A549 (cell line): Measurements from ENCODE around the gene CR1.

Experiments used
- BHLHE40 ChIP-seq: IDR thresholded peaks from 2 replicates; pipeline ENCODE4 v1.6.1; 2012; ENCODE audit warnings: low read depth, low read length, inconsistent platforms
- CEBPB ChIP-seq, 2 experiments: fragments of >200 bp in 1 of 2; sonication (Bioruptor Twin) in 1 of 2; formaldehyde crosslinking in 1 of 2; IDR thresholded peaks; 2 replicates each; pipeline ENCODE4 v1.6.1; 2012 to 2016
- EP300 ChIP-seq, 2 experiments: fragments of >200 bp; sonication (Bioruptor Twin); formaldehyde crosslinking; IDR thresholded peaks; 2 replicates in 1 of 2; 3 replicates in 1 of 2; pipeline ENCODE4 v1.6.1; 2016 to 2017
- FOSL2 ChIP-seq, 2 experiments: fragments of 450-650 bp in 1 of 2; fragments of >200 bp in 1 of 2; sonication (Bioruptor Twin) in 1 of 2; formaldehyde crosslinking; IDR thresholded peaks; 2 replicates each; pipeline versions ENCODE4 v1.5.0 to v1.6.1; 2016 to 2020; ENCODE audit warnings: mild to moderate bottlenecking in 1 of 2, moderate library complexity in 1 of 2
- KDM1A ChIP-seq: fragments of 200-600 bp; sonication (generic); IDR thresholded peaks from 2 replicates; pipeline ENCODE4 v1.6.1; 2016; ENCODE audit warnings: low read depth, mild to moderate bottlenecking
- NR3C1 ChIP-seq: fragments of >200 bp; sonication (Bioruptor Twin); formaldehyde crosslinking; IDR thresholded peaks from 3 replicates; pipeline ENCODE4 v1.6.1; 2017
- POLR2A ChIP-seq: IDR thresholded peaks from 2 replicates; pipeline ENCODE4 v1.6.1; 2012; ENCODE audit warnings: mild to moderate bottlenecking, low read length
- RAD21 ChIP-seq, 2 experiments: fragments of >200 bp in 1 of 2; sonication (Bioruptor Twin) in 1 of 2; formaldehyde crosslinking in 1 of 2; IDR thresholded peaks in 1 of 2; conservative IDR thresholded peaks in 1 of 2; 2 replicates in 1 of 2; 3 replicates in 1 of 2; pipeline ENCODE4 v1.6.1; 2012 to 2018; ENCODE audit warnings: inconsistent platforms in 1 of 2
- RCOR1 ChIP-seq: fragments of 150-350 bp; IDR thresholded peaks from 2 replicates; pipeline ENCODE4 v1.6.1; 2014; ENCODE audit warnings: antibody characterized with exemption, low read length, low read depth
- TF ChIP-seq, protein P1 (sequence below): IDR thresholded peaks from 2 replicates; pipeline ENCODE4 v1.6.1; 2012
- TF ChIP-seq, protein P2 (sequence below): fragments of >200 bp; sonication (Bioruptor Twin); formaldehyde crosslinking; IDR thresholded peaks from 3 replicates; pipeline ENCODE4 v1.5.1; 2016
- TF ChIP-seq, protein P3 (sequence below): fragments of 200-600 bp; sonication (generic); IDR thresholded peaks from 2 replicates; pipeline ENCODE4 v1.6.1; 2016; ENCODE audit warnings: antibody characterized with exemption, mild to moderate bottlenecking, moderate library complexity

DNA sequence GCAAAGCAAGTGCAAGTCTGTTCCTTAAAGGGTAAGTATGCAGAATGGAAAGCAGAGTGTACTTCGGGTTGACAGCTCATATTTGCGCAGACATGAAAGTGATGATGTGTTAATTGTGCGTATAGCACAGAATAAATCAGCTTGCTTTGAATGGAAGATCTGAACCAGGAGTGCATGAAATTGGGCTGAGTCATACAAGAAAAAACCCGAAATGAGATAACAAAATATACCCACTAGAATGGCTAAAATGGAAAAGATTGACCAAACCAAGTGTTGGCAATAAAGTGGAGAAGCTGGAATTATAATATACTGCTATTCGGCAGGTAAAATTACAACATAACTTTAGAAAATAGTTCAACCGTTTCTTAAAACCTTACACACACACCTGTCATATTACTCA, 177.4 kb downstream of the CR1 start:
- TF ChIP-seq, protein P1, sequence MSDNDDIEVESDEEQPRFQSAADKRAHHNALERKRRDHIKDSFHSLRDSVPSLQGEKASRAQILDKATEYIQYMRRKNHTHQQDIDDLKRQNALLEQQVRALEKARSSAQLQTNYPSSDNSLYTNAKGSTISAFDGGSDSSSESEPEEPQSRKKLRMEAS = no peak
- TF ChIP-seq, protein P2, sequence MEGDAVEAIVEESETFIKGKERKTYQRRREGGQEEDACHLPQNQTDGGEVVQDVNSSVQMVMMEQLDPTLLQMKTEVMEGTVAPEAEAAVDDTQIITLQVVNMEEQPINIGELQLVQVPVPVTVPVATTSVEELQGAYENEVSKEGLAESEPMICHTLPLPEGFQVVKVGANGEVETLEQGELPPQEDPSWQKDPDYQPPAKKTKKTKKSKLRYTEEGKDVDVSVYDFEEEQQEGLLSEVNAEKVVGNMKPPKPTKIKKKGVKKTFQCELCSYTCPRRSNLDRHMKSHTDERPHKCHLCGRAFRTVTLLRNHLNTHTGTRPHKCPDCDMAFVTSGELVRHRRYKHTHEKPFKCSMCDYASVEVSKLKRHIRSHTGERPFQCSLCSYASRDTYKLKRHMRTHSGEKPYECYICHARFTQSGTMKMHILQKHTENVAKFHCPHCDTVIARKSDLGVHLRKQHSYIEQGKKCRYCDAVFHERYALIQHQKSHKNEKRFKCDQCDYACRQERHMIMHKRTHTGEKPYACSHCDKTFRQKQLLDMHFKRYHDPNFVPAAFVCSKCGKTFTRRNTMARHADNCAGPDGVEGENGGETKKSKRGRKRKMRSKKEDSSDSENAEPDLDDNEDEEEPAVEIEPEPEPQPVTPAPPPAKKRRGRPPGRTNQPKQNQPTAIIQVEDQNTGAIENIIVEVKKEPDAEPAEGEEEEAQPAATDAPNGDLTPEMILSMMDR = no peak
- TF ChIP-seq EP300 (IDR thresholded peaks at IDR 0.05) (no peak), NR3C1 (no peak), KDM1A (no peak), RAD21 (conservative IDR thresholded peaks at IDR 0.05 in 1 of 2, IDR thresholded peaks at IDR 0.05 in 1 of 2) (no peak), CEBPB (IDR thresholded peaks at IDR 0.05) (no peak), BHLHE40 (no peak), FOSL2 (IDR thresholded peaks at IDR 0.05) (no peak), FOSL2 (CRISPR knock-in tag; IDR thresholded peaks at IDR 0.05) (no peak), RCOR1 (no peak), POLR2A (no peak)
- TF ChIP-seq, protein P3, sequence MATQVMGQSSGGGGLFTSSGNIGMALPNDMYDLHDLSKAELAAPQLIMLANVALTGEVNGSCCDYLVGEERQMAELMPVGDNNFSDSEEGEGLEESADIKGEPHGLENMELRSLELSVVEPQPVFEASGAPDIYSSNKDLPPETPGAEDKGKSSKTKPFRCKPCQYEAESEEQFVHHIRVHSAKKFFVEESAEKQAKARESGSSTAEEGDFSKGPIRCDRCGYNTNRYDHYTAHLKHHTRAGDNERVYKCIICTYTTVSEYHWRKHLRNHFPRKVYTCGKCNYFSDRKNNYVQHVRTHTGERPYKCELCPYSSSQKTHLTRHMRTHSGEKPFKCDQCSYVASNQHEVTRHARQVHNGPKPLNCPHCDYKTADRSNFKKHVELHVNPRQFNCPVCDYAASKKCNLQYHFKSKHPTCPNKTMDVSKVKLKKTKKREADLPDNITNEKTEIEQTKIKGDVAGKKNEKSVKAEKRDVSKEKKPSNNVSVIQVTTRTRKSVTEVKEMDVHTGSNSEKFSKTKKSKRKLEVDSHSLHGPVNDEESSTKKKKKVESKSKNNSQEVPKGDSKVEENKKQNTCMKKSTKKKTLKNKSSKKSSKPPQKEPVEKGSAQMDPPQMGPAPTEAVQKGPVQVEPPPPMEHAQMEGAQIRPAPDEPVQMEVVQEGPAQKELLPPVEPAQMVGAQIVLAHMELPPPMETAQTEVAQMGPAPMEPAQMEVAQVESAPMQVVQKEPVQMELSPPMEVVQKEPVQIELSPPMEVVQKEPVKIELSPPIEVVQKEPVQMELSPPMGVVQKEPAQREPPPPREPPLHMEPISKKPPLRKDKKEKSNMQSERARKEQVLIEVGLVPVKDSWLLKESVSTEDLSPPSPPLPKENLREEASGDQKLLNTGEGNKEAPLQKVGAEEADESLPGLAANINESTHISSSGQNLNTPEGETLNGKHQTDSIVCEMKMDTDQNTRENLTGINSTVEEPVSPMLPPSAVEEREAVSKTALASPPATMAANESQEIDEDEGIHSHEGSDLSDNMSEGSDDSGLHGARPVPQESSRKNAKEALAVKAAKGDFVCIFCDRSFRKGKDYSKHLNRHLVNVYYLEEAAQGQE = no peak
